Chondrocyte (in vitro differentiated cells): ENCODE results near the gene CECR2. TPM values are rescaled to one million over a fixed set of nuclear protein-coding genes. Genes with fewer than 3 reads are reported as not detected.

ENCODE experiments used
- DNase-seq: peaks from one replicate; pipeline ENCODE4 v3.0.0; 2021; ENCODE audit warnings: mixed read lengths, low spot score
- H3K27ac Mint-ChIP-seq: one replicate; pipeline ENCODE4 v1.8.0; 2021; ENCODE audit warnings: mild to moderate bottlenecking, moderate library complexity, mixed read lengths; ENCODE audit not compliant: unreplicated experiment
- H3K27me3 Mint-ChIP-seq: 2 replicates; pipeline ENCODE4 v1.8.0; 2021; ENCODE audit warnings: low read depth, mixed read lengths
- H3K36me3 Mint-ChIP-seq: 2 replicates; pipeline ENCODE4 v1.8.0; 2021; ENCODE audit warnings: low read depth, mixed read lengths
- H3K4me1 Mint-ChIP-seq: 2 replicates; pipeline ENCODE4 v1.8.0; 2021; ENCODE audit warnings: low read depth, mild to moderate bottlenecking, mixed read lengths
- H3K4me3 Mint-ChIP-seq: one replicate; pipeline ENCODE4 v1.8.0; 2021; ENCODE audit warnings: mild to moderate bottlenecking, moderate library complexity, mixed read lengths; ENCODE audit not compliant: unreplicated experiment
- H3K9me3 Mint-ChIP-seq: 2 replicates; pipeline ENCODE4 v1.8.0; 2021; ENCODE audit warnings: low read depth, mixed read lengths
- total RNA-seq: library from RNA; stranded (reverse); gene quantifications from 3 replicates; pipeline ENCODE4 v1.2.1, GENCODE V29; 2021
- TF ChIP-seq, protein P1 (sequence below): fragments of 200-600 bp; sonication (generic); IDR thresholded peaks from 2 replicates; pipeline ENCODE4 v1.5.0; 2021; ENCODE audit warnings: antibody characterized with exemption, mild to moderate bottlenecking, moderate library complexity

Gene CECR2
- total RNA-seq, 1 donor from 2014 or later: 0.20 TPM

DNA sequence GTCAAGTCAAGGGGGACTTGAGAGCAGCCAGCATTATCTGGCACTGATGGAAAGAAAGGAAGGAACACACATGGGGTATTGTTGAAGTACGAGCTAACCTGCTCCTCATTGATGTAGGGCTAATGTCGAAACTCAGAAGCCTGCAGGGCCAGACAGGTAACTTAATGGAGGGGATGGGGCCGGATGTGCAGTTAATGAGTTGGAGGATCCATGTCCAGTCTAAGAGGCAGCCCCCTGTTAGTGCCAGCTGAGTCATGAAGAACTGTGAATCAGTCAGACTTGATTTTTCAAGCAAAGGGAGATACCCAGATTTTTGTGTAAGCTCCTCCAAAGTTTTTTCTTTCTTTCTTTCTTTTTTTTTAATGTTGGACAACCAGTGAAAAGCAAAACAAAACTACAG is 65.6 kb downstream of the CECR2 start:
- no peak for DNase-seq
- Mint-ChIP-seq H3K4me3 (no peak overlapping the region), H3K27me3 (no peaks in the 10 kb centered on the region), H3K4me1 (peaks cover 34% of the 10 kb centered on the region), H3K36me3 (no peaks in the 10 kb centered on the region), H3K27ac (no peak overlapping the region), H3K9me3 (no peaks in the 10 kb centered on the region)
- TF ChIP-seq, protein P1, sequence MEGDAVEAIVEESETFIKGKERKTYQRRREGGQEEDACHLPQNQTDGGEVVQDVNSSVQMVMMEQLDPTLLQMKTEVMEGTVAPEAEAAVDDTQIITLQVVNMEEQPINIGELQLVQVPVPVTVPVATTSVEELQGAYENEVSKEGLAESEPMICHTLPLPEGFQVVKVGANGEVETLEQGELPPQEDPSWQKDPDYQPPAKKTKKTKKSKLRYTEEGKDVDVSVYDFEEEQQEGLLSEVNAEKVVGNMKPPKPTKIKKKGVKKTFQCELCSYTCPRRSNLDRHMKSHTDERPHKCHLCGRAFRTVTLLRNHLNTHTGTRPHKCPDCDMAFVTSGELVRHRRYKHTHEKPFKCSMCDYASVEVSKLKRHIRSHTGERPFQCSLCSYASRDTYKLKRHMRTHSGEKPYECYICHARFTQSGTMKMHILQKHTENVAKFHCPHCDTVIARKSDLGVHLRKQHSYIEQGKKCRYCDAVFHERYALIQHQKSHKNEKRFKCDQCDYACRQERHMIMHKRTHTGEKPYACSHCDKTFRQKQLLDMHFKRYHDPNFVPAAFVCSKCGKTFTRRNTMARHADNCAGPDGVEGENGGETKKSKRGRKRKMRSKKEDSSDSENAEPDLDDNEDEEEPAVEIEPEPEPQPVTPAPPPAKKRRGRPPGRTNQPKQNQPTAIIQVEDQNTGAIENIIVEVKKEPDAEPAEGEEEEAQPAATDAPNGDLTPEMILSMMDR: no peak

DNA sequence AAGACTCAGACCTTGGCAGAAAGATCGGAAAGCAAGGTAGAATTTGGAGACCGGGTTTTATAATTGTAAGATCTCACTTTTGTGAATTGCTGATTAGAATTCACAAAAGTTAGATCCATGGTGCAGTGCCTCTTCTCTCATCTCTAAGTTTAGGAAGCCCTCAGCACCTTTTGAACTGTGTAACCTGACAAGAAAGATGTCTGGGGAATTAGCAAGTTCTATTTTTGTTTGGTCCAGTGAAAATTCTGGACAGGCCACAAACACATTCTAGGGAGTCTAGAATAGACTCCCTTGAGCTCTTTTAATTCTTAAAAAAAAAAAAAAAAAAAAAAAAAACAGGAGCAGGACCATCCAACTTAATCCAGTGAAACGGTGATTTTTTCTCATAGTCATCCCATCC is 66.1 kb downstream of the CECR2 start:
- Mint-ChIP-seq H3K27me3 (no peaks in the 10 kb centered on the region), H3K27ac (no peak overlapping the region), H3K9me3 (no peaks in the 10 kb centered on the region), H3K4me3 (no peak overlapping the region), H3K36me3 (no peaks in the 10 kb centered on the region), H3K4me1 (peaks cover 30% of the 10 kb centered on the region)
- TF ChIP-seq, protein P1: no peak
- no peak for DNase-seq

GRCh38 chr22:17436382-17436980 is 67.2 kb downstream of the CECR2 start:
- H3K36me3 Mint-ChIP-seq: no peaks in the 10 kb centered on the region
- no peak for DNase-seq
- H3K4me3 Mint-ChIP-seq: no peak overlapping the region
- TF ChIP-seq, protein P1: peak; percentile 17
- no peaks in the 10 kb centered on the region for H3K9me3 Mint-ChIP-seq
- H3K4me1 Mint-ChIP-seq: peaks cover 23% of the 10 kb centered on the region
- H3K27ac Mint-ChIP-seq: peak overlapping the region; percentile 73
- H3K27me3 Mint-ChIP-seq: no peaks in the 10 kb centered on the region

DNA sequence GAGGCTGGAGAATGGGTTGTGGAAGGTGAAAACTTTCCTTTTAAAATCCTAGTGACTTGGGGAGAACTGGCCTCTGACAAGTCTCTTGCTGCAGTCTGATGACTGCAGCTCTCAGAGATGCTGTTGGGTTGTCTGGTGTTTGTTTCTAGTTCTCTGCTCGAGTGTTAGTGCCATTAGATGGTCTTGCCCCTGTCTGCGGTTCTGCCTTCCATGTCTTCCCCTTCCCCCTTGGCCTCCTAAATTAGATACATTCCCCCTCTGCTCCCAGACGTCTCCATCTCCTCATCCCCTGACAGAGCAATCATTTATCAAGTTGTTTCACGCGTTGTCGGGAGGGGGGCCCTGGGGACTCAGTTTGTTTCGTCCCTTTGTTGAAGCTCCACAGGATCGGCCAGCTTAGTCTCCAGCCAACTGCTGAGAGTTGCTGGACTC is 67.7 kb downstream of the CECR2 start:
- Mint-ChIP-seq H3K9me3 (no peaks in the 10 kb centered on the region), H3K4me1 (peaks cover 23% of the 10 kb centered on the region), H3K27me3 (no peaks in the 10 kb centered on the region), H3K36me3 (no peaks in the 10 kb centered on the region), H3K27ac (peak overlapping the region; percentile 73), H3K4me3 (no peak overlapping the region)
- no peak for DNase-seq
- TF ChIP-seq, protein P1: no peak

DNA sequence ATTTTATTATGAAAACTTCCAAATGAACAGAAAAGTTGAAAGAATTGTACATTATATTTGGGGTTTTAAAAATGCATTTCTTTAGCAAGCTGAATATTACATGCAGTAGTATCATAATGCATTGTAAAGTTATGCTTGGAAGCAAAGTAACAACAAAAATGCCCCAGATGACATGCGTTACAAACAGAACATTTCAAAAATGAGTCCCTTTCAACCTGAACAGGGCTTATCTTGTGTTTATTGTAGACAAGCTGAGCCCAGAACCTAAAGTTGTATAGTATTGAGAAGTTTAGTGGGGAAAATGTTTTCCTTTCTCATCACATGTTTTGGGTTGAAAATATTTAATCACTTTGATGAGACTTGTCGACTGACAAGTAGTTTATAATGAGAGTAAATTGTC is 68.8 kb downstream of the CECR2 start:
- Mint-ChIP-seq H3K9me3 (no peaks in the 10 kb centered on the region), H3K4me3 (no peak overlapping the region), H3K36me3 (no peaks in the 10 kb centered on the region), H3K27me3 (no peaks in the 10 kb centered on the region), H3K27ac (no peak overlapping the region), H3K4me1 (peaks cover 26% of the 10 kb centered on the region)
- TF ChIP-seq, protein P1: no peak
- DNase-seq: no peak
